HepG2 (cell line): ENCODE measurements around the gene TMED6. TPM values are rescaled to one million over a fixed set of nuclear protein-coding genes. Genes with fewer than 3 reads are reported as not detected.

ENCODE experiments used
- EP300 ChIP-seq, 3 experiments: sonication (generic) in 1 of 3; formaldehyde crosslinking in 1 of 3; IDR thresholded peaks; 2 replicates each; pipeline versions ENCODE4 v1.5.1 to v1.6.1; 2011 to 2020; ENCODE audit warnings: low read depth in 2 of 3, low read length in 2 of 3, borderline replicate concordance in 1 of 3, improper control_type of control experiment in 1 of 3, mild to moderate bottlenecking in 1 of 3, missing genetic modification reagents in 1 of 3, moderate library complexity in 1 of 3
- FOXJ3 ChIP-seq: sonication (generic); formaldehyde crosslinking; IDR thresholded peaks from 2 replicates; pipeline ENCODE4 v1.4.0; 2020; ENCODE audit warnings: missing genetic modification reagents, mild to moderate bottlenecking, borderline replicate concordance
- HOXD1 ChIP-seq: sonication (generic); formaldehyde crosslinking; IDR thresholded peaks from 2 replicates; pipeline ENCODE4 v1.5.0; 2020; ENCODE audit warnings: missing genetic modification reagents
- SPEN ChIP-seq: sonication (generic); formaldehyde crosslinking; IDR thresholded peaks from 2 replicates; pipeline ENCODE4 v1.5.1; 2020; ENCODE audit warnings: low read depth, mild to moderate bottlenecking, missing genetic modification reagents
- TARDBP ChIP-seq: sonication (generic); formaldehyde crosslinking; IDR thresholded peaks from 2 replicates; pipeline ENCODE4 v1.8.0; 2022; ENCODE audit warnings: mild to moderate bottlenecking, missing genetic modification reagents
- ZSCAN20 ChIP-seq: sonication (generic); formaldehyde crosslinking; IDR thresholded peaks from 2 replicates; pipeline ENCODE4 v1.4.0; 2020; ENCODE audit warnings: missing genetic modification reagents, mild to moderate bottlenecking, borderline replicate concordance
- polyA plus RNA-seq, 8 experiments: library from polyadenylated mRNA; depleted of rRNA in 3 of 8; stranded (reverse) in 7 of 8; unstranded in 1 of 8; fragments of >200 nt; fragmentation: Illumina TruSeq in 4 of 8; extraction: Trizol in 4 of 8; gene quantifications; 2 replicates each; pipeline versions ENCODE4 v1.2.1 to v1.2.3, GENCODE V29; 2011 to 2016; ENCODE audit warnings: low read depth in 4 of 8, missing spikeins in 1 of 8, mixed read lengths in 1 of 8; ENCODE audit not compliant: insufficient read depth in 1 of 8
- total RNA-seq, 5 experiments: library from RNA; depleted of rRNA; stranded (reverse); fragments of >200 nt; fragmentation: Illumina TruSeq; extraction: Trizol; gene quantifications; 2 replicates each; pipeline ENCODE4 v1.2.3, GENCODE V29; 2016; ENCODE audit warnings: low read depth in 1 of 5
- TF ChIP-seq, protein P1 (sequence below): sonication (generic); formaldehyde crosslinking; IDR thresholded peaks from 2 replicates; pipeline ENCODE4 v1.5.0; 2020; ENCODE audit warnings: mild to moderate bottlenecking, missing genetic modification reagents, borderline replicate concordance
- TF ChIP-seq, protein P2 (sequence below): sonication (generic); formaldehyde crosslinking; IDR thresholded peaks from 2 replicates; pipeline ENCODE4 v1.9.0; 2021; ENCODE audit warnings: missing genetic modification reagents, mild to moderate bottlenecking, borderline replicate concordance
- TF ChIP-seq, protein P3 (sequence below): sonication (generic); formaldehyde crosslinking; IDR thresholded peaks from 2 replicates; pipeline ENCODE4 v1.9.0; 2021; ENCODE audit warnings: missing genetic modification reagents, borderline replicate concordance
- TF ChIP-seq, protein P4 (sequence below): sonication (generic); formaldehyde crosslinking; IDR thresholded peaks from 2 replicates; pipeline ENCODE4 v1.4.0; 2020; ENCODE audit warnings: missing genetic modification reagents, mild to moderate bottlenecking, borderline replicate concordance
- TF ChIP-seq, protein P5 (sequence below): sonication (generic); formaldehyde crosslinking; IDR thresholded peaks from 2 replicates; pipeline ENCODE4 v1.4.0; 2020; ENCODE audit warnings: missing genetic modification reagents

TMED6 gene
- total and polyA plus RNA-seq, 2 of the 13 experiments (the other 11 are each of a cell fraction or from before 2014, with no cell fraction given), result 9.8 to 14.4 TPM

DNA sequence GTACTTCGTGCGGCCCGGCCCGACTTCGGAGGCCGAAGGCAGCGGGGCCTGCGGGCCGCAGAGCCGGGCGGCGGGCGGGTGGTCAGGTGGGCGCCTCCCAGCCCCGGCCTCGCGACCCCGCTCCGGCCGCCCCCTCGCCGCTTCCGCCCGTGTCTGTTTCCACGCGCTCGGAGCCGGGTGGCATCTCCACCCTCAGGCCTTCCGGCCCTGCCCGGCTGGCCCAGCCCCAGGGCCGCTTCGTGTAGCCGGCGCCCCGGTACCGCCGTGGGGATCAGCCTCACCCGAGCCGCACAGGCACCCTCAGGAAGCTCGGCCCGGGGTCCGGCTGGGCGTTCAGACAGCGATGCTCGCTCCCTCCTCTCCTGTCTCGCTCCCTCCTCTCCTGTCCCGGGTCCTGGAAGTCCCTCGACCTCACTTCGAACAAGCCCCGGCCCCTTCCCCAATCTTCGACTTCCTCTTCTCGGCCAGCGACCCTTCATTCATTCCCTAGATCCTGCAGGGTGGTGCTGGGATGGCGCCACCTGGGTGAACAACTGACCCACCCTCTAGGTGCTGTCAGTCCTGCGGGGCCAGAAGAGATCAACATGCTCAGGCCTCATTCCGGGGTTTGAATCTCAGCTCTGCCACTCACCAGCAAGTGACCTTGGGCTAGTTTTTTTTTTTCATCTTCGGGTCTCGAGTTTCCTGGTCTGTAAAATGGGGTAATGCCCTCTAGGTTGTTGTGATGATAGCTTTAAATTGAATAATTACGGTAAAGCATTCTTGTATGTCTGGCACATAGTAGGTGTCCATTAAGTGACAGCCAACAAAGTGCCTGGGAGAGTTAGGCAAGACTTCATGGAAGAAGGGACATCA is 39.8 kb downstream of the TMED6 start (continued):
- TF ChIP-seq, protein P1, sequence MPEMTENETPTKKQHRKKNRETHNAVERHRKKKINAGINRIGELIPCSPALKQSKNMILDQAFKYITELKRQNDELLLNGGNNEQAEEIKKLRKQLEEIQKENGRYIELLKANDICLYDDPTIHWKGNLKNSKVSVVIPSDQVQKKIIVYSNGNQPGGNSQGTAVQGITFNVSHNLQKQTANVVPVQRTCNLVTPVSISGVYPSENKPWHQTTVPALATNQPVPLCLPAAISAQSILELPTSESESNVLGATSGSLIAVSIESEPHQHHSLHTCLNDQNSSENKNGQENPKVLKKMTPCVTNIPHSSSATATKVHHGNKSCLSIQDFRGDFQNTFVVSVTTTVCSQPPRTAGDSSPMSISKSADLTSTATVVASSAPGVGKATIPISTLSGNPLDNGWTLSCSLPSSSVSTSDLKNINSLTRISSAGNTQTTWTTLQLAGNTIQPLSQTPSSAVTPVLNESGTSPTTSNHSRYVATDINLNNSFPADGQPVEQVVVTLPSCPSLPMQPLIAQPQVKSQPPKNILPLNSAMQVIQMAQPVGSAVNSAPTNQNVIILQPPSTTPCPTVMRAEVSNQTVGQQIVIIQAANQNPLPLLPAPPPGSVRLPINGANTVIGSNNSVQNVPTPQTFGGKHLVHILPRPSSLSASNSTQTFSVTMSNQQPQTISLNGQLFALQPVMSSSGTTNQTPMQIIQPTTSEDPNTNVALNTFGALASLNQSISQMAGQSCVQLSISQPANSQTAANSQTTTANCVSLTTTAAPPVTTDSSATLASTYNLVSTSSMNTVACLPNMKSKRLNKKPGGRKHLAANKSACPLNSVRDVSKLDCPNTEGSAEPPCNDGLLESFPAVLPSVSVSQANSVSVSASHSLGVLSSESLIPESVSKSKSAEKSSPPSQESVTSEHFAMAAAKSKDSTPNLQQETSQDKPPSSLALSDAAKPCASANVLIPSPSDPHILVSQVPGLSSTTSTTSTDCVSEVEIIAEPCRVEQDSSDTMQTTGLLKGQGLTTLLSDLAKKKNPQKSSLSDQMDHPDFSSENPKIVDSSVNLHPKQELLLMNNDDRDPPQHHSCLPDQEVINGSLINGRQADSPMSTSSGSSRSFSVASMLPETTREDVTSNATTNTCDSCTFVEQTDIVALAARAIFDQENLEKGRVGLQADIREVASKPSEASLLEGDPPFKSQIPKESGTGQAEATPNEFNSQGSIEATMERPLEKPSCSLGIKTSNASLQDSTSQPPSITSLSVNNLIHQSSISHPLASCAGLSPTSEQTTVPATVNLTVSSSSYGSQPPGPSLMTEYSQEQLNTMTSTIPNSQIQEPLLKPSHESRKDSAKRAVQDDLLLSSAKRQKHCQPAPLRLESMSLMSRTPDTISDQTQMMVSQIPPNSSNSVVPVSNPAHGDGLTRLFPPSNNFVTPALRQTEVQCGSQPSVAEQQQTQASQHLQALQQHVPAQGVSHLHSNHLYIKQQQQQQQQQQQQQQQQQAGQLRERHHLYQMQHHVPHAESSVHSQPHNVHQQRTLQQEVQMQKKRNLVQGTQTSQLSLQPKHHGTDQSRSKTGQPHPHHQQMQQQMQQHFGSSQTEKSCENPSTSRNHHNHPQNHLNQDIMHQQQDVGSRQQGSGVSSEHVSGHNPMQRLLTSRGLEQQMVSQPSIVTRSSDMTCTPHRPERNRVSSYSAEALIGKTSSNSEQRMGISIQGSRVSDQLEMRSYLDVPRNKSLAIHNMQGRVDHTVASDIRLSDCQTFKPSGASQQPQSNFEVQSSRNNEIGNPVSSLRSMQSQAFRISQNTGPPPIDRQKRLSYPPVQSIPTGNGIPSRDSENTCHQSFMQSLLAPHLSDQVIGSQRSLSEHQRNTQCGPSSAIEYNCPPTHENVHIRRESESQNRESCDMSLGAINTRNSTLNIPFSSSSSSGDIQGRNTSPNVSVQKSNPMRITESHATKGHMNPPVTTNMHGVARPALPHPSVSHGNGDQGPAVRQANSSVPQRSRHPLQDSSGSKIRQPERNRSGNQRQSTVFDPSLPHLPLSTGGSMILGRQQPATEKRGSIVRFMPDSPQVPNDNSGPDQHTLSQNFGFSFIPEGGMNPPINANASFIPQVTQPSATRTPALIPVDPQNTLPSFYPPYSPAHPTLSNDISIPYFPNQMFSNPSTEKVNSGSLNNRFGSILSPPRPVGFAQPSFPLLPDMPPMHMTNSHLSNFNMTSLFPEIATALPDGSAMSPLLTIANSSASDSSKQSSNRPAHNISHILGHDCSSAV, result no peak
- TF ChIP-seq HOXD1 (CRISPR knock-in tag) (peak; percentile 75), ZSCAN20 (CRISPR knock-in tag) (peak; percentile 78; the same call in 1 of the 2 replicates), FOXJ3 (CRISPR knock-in tag) (peak; percentile 69; the same call in 1 of the 2 replicates), EP300 (IDR thresholded peaks at IDR 0.05; ENCODE audit: low read depth in 2 of 2, low read length in 2 of 2) (no peak), EP300 (CRISPR knock-in tag; IDR thresholded peaks at IDR 0.05; ENCODE audit: borderline replicate concordance) (no peak), SPEN (CRISPR knock-in tag) (peak; percentile 75; the same call in 1 of the 2 replicates), TARDBP (CRISPR knock-in tag) (no peak)
- TF ChIP-seq, protein P2, sequence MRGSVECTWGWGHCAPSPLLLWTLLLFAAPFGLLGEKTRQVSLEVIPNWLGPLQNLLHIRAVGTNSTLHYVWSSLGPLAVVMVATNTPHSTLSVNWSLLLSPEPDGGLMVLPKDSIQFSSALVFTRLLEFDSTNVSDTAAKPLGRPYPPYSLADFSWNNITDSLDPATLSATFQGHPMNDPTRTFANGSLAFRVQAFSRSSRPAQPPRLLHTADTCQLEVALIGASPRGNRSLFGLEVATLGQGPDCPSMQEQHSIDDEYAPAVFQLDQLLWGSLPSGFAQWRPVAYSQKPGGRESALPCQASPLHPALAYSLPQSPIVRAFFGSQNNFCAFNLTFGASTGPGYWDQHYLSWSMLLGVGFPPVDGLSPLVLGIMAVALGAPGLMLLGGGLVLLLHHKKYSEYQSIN, result 0 out of 2 replicates have a peak, but pooled peaks have one; percentile 1
- TF ChIP-seq, protein P3, sequence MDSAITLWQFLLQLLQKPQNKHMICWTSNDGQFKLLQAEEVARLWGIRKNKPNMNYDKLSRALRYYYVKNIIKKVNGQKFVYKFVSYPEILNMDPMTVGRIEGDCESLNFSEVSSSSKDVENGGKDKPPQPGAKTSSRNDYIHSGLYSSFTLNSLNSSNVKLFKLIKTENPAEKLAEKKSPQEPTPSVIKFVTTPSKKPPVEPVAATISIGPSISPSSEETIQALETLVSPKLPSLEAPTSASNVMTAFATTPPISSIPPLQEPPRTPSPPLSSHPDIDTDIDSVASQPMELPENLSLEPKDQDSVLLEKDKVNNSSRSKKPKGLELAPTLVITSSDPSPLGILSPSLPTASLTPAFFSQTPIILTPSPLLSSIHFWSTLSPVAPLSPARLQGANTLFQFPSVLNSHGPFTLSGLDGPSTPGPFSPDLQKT (CRISPR knock-in tag), result no peak
- TF ChIP-seq, protein P4, sequence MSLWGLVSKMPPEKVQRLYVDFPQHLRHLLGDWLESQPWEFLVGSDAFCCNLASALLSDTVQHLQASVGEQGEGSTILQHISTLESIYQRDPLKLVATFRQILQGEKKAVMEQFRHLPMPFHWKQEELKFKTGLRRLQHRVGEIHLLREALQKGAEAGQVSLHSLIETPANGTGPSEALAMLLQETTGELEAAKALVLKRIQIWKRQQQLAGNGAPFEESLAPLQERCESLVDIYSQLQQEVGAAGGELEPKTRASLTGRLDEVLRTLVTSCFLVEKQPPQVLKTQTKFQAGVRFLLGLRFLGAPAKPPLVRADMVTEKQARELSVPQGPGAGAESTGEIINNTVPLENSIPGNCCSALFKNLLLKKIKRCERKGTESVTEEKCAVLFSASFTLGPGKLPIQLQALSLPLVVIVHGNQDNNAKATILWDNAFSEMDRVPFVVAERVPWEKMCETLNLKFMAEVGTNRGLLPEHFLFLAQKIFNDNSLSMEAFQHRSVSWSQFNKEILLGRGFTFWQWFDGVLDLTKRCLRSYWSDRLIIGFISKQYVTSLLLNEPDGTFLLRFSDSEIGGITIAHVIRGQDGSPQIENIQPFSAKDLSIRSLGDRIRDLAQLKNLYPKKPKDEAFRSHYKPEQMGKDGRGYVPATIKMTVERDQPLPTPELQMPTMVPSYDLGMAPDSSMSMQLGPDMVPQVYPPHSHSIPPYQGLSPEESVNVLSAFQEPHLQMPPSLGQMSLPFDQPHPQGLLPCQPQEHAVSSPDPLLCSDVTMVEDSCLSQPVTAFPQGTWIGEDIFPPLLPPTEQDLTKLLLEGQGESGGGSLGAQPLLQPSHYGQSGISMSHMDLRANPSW, result peak; percentile 74; the same call in 1 of the 2 replicates
- TF ChIP-seq, protein P5, sequence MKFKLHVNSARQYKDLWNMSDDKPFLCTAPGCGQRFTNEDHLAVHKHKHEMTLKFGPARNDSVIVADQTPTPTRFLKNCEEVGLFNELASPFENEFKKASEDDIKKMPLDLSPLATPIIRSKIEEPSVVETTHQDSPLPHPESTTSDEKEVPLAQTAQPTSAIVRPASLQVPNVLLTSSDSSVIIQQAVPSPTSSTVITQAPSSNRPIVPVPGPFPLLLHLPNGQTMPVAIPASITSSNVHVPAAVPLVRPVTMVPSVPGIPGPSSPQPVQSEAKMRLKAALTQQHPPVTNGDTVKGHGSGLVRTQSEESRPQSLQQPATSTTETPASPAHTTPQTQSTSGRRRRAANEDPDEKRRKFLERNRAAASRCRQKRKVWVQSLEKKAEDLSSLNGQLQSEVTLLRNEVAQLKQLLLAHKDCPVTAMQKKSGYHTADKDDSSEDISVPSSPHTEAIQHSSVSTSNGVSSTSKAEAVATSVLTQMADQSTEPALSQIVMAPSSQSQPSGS (CRISPR knock-in tag), result peak; percentile 52; the same call in 1 of the 2 replicates
